ENCODE data around the gene UBE2C.
"Not testable (repeated sequence)": the region's sequence is repeated elsewhere in the genome, so short reads cannot be mapped to it uniquely, and the experiment has no call there.

UBE2C gene

GRCh38 chr20:45798935-45799642 lies 13.4 kb upstream of the UBE2C start:
- DNase-seq: peak; percentile 47

- no peak for DNase-seq
Measured at GRCh38 chr20:45801851-45802250, 10.6 kb upstream of the UBE2C start.

- DNase-seq: no peak
Measured at GRCh38 chr20:45810191-45810970, 2.1 kb upstream of the UBE2C start.

GRCh38 chr20:45813006-45813340 lies 529 bp downstream of the UBE2C start:
- DNase-seq: no peak

- DNase-seq: no peak
Measured at GRCh38 chr20:45813489-45813888, 1.0 kb downstream of the UBE2C start.

GRCh38 chr20:45814314-45814713 lies 1.9 kb downstream of the UBE2C start:
- DNase-seq: no peak

GRCh38 chr20:45816951-45817350 lies 4.5 kb downstream of the UBE2C start:
- DNase-seq: no peak

GRCh38 chr20:45817376-45818194 lies 5.1 kb downstream of the UBE2C start:
- no peak for DNase-seq

GRCh38 chr20:45818239-45818638 lies 5.8 kb downstream of the UBE2C start:
- DNase-seq: no peak

- DNase-seq: no peak
Measured at GRCh38 chr20:45819466-45819865, 7.0 kb downstream of the UBE2C start.

GRCh38 chr20:45821947-45822346 lies 9.5 kb downstream of the UBE2C start:
- DNase-seq: no peak

GRCh38 chr20:45822857-45823256 lies 10.4 kb downstream of the UBE2C start:
- no peak for DNase-seq

GRCh38 chr20:45823949-45824835 lies 11.7 kb downstream of the UBE2C start:
- DNase-seq: no peak

- no peak for DNase-seq
Measured at GRCh38 chr20:45826381-45827019, 14.1 kb downstream of the UBE2C start.

- DNase-seq: no peak
Measured at GRCh38 chr20:45827030-45827652, 14.7 kb downstream of the UBE2C start, which contains the start of gene TNNC2. TNNC2 (minus strand) TSS chr20:45827312; CDS start chr20:45827248, 64 bp downstream.

- DNase-seq: no peak
Measured at GRCh38 chr20:45827712-45828111, 15.3 kb downstream of the UBE2C start.

- DNase-seq: no peak
Measured at GRCh38 chr20:45828589-45828988, 16.1 kb downstream of the UBE2C start.

- not testable (repeated sequence) for DNase-seq
Measured at GRCh38 chr20:45829673-45830106, 17.2 kb downstream of the UBE2C start.

GRCh38 chr20:45832619-45833018 lies 20.2 kb downstream of the UBE2C start:
- no peak for DNase-seq

- no peak for DNase-seq
Measured at GRCh38 chr20:45833030-45833882, 20.8 kb downstream of the UBE2C start, which contains the start of gene SNX21. SNX21 (plus strand) TSS chr20:45833799; CDS start chr20:45833920, 121 bp downstream.
